DOHH2 (cell line): ENCODE measurements around the gene SPATA21.

ENCODE experiments used
- H3F3A ChIP-seq: fragments of 200-600 bp; sonication (generic), shearing (Covaris generic); 2 replicates; pipeline ENCODE4 v1.6.0; 2016; ENCODE audit warnings: antibody characterized with exemption, mild to moderate bottlenecking; ENCODE audit not compliant: control insufficient read depth, insufficient read depth
- H3K27ac ChIP-seq: fragments of 200-600 bp; sonication (generic); 2 replicates; pipeline ENCODE4 v1.5.1; 2014; ENCODE audit warnings: low read depth, mild to moderate bottlenecking, low read length, moderate library complexity
- H3K27me3 ChIP-seq: fragments of 200-600 bp; sonication (generic); 2 replicates; pipeline ENCODE4 v1.6.1; 2014; ENCODE audit warnings: mild to moderate bottlenecking, low read length, mixed read lengths; ENCODE audit not compliant: control insufficient read depth
- H3K36me3 ChIP-seq: fragments of 200-600 bp; sonication (generic); 2 replicates; pipeline ENCODE4 v1.6.1; 2014; ENCODE audit warnings: mild to moderate bottlenecking, low read length, moderate library complexity, mixed read lengths; ENCODE audit not compliant: control insufficient read depth
- H3K4me1 ChIP-seq: fragments of 200-600 bp; sonication (generic); 2 replicates; pipeline ENCODE4 v1.6.1; 2014; ENCODE audit warnings: mild to moderate bottlenecking, low read length, mixed read lengths; ENCODE audit not compliant: control insufficient read depth
- H3K4me2 ChIP-seq: fragments of 200-600 bp; sonication (generic); 2 replicates; pipeline ENCODE4 v1.6.0; 2014; ENCODE audit warnings: mild to moderate bottlenecking, low read length, moderate library complexity
- H3K4me3 ChIP-seq: fragments of 200-600 bp; sonication (generic); 2 replicates; pipeline ENCODE4 v1.5.1; 2014; ENCODE audit warnings: mild to moderate bottlenecking, low read length, mixed read lengths
- H3K79me2 ChIP-seq: fragments of 200-600 bp; sonication (generic); 2 replicates; pipeline ENCODE4 v1.6.1; 2014; ENCODE audit warnings: mild to moderate bottlenecking, low read length, mixed read lengths; ENCODE audit not compliant: control insufficient read depth
- H3K9me2 ChIP-seq: fragments of 200-600 bp; sonication (generic); replicated peaks from 2 replicates; pipeline ENCODE4 v1.6.1; 2014; ENCODE audit warnings: mild to moderate bottlenecking, low read length, mixed read lengths; ENCODE audit not compliant: control insufficient read depth
- H3K9me3 ChIP-seq: fragments of 200-600 bp; sonication (generic); 2 replicates; pipeline ENCODE4 v1.6.1; 2014; ENCODE audit warnings: antibody characterized with exemption, low read length, mixed read lengths; ENCODE audit not compliant: control insufficient read depth, insufficient read depth
- H4K20me1 ChIP-seq: fragments of 200-600 bp; sonication (generic); 2 replicates; pipeline ENCODE4 v1.6.0; 2014; ENCODE audit warnings: low read depth, mild to moderate bottlenecking, antibody characterized with exemption, low read length, moderate library complexity; ENCODE audit not compliant: control insufficient read depth, insufficient read depth
- CTCF ChIP-seq: fragments of 200-600 bp; sonication (generic); IDR thresholded peaks from one replicate; pipeline ENCODE4 v1.5.1; 2014; ENCODE audit warnings: antibody characterized with exemption, mild to moderate bottlenecking, low read depth, low read length; ENCODE audit not compliant: poor library complexity, severe bottlenecking
- EZH2phosphoT487 ChIP-seq: fragments of 200-600 bp; sonication (generic); IDR thresholded peaks from 2 replicates; pipeline ENCODE4 v1.6.1; 2017; ENCODE audit warnings: borderline replicate concordance, mild to moderate bottlenecking, antibody characterized with exemption, low read length, moderate library complexity, mixed read lengths

The SPATA21 gene

DNA sequence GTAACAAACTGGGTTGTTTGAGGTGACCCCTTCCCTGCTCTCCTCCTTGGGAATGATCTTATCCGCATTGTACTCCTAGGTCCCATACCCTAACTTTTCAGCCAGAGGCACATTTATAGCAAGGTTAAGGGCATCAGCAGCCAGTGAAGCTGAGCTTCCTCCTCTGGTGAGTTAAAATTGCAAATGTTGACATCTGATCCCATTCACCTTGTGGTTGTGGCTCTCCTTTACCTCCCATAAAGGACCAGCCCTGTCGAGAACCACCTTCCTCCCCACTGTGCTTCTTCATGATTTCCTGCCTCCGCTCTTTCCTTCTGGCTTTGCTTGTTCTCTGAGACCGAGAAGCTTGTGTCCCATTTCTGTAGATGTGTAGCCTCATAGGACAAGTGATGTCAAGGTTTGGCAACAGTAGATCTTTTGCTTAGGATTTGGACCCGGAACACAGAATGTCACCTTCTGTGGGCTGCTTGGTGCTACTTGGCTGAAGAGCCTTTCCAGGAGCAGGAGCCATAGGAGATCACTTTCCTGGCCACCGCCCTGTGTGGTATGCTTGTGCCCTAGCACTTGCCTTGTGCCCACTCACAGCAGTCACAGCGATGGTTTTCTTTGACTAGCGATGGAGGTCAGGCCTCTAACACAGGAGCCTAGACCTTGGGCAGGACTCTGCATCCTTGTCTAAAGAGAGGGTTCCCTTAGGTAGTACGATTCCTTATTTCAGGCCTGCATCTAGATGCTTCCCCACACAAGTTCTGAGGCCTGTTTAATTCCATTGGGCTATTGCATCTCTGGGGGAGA lies 51.4 kb downstream of the SPATA21 start:
- Histone ChIP-seq H4K20me1 (peaks cover 39% of the 10 kb centered on the region), H3K9me3 (no peaks in the 10 kb centered on the region), H3K27me3 (no peaks in the 10 kb centered on the region), H3K4me1 (peaks cover 49% of the 10 kb centered on the region), H3K9me2 (no peaks in the 10 kb centered on the region), H3F3A (peaks cover 7% of the 10 kb centered on the region; the same call in 1 of the 2 replicates), H3K4me3 (no peak overlapping the region), H3K79me2 (peaks cover 96% of the 10 kb centered on the region), H3K27ac (no peak overlapping the region), H3K36me3 (peaks cover 30% of the 10 kb centered on the region), H3K4me2 (peak overlapping the region; percentile 52)
- TF ChIP-seq CTCF (no peak), EZH2phosphoT487 (no peak)

GRCh38 chr1:16383888-16384287 lies 53.3 kb downstream of the SPATA21 start:
- H3F3A ChIP-seq = peaks cover 7% of the 10 kb centered on the region; the same call in 1 of the 2 replicates
- H3K4me2 ChIP-seq = no peak overlapping the region
- H4K20me1 ChIP-seq = peaks cover 34% of the 10 kb centered on the region
- H3K27me3 ChIP-seq = no peaks in the 10 kb centered on the region
- no peak overlapping the region for H3K27ac ChIP-seq
- no peak for TF ChIP-seq EZH2phosphoT487
- no peak for TF ChIP-seq CTCF
- peaks cover 98% of the 10 kb centered on the region for H3K79me2 ChIP-seq
- peaks cover 44% of the 10 kb centered on the region for H3K4me1 ChIP-seq
- H3K4me3 ChIP-seq = no peak overlapping the region
- peaks cover 26% of the 10 kb centered on the region for H3K36me3 ChIP-seq
- no peaks in the 10 kb centered on the region for H3K9me3 ChIP-seq
- no peaks in the 10 kb centered on the region for H3K9me2 ChIP-seq

DNA sequence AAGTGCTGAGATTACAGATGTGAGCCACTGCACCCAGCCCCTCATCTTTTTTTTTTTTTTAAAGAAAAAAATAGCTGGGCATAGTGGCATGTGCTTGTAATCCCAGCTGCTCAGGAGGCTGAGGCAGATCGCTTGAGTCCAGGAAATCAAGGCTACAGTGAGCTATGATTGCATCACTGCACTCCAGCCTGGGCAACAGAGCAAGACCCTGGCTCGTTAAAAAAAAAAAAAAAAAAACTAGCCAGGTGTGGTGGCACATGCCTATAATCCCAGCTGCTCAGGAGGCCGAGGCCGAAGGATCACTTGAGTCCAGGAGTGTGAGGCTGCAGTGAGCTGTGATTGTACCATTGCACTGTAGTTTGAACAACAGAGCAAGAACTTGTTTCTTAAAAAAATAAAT lies 56.4 kb downstream of the SPATA21 start:
- Histone ChIP-seq H4K20me1 (peaks cover 15% of the 10 kb centered on the region), H3K4me1 (peaks cover 17% of the 10 kb centered on the region), H3K4me3 (no peak overlapping the region), H3F3A (no peaks in the 10 kb centered on the region), H3K27ac (no peak overlapping the region), H3K27me3 (no peaks in the 10 kb centered on the region), H3K4me2 (no peak overlapping the region), H3K9me2 (no peaks in the 10 kb centered on the region), H3K36me3 (peaks cover 16% of the 10 kb centered on the region), H3K9me3 (no peaks in the 10 kb centered on the region), H3K79me2 (peaks cover 98% of the 10 kb centered on the region)
- TF ChIP-seq CTCF (no peak), EZH2phosphoT487 (no peak)
